ENCODE data around the gene USP54. TPM values are rescaled to one million over a fixed set of nuclear protein-coding genes. Genes with fewer than 3 reads are reported as not detected.
A peak's percentile ranks its signal among the peaks of the same experiment; 100 is the strongest.

The USP54 gene
- total and polyA plus RNA-seq, 2 of the 13 experiments (the other 11 are each of a cell fraction or from before 2014, with no cell fraction given): 18.1 to 25.0 TPM

GRCh38 chr10:73625884-73626752 is 35.0 kb upstream of the USP54 start (continued):
- TF ChIP-seq MATR3 (CRISPR knock-in tag; IDR thresholded peaks at IDR 0.05) (no peak), CEBPB (IDR thresholded peaks at IDR 0.05; ENCODE audit: borderline replicate concordance, low read depth, low read length) (no peak), ZNF549 (CRISPR knock-in tag; IDR thresholded peaks at IDR 0.05) (no peak), ZNF362 (CRISPR knock-in tag; IDR thresholded peaks at IDR 0.05; ENCODE audit: borderline replicate concordance) (peak; percentile 20; the same call in 1 of the 2 replicates), ZNF552 (CRISPR knock-in tag; IDR thresholded peaks at IDR 0.05; ENCODE audit: borderline replicate concordance) (no peak), MTF2 (CRISPR knock-in tag; IDR thresholded peaks at IDR 0.05; ENCODE audit: borderline replicate concordance) (no peak), GATAD2A (CRISPR knock-in tag; IDR thresholded peaks at IDR 0.05) (peak; percentile 90), ZNF503 (CRISPR knock-in tag; IDR thresholded peaks at IDR 0.05) (no peak), RXRB (CRISPR knock-in tag; IDR thresholded peaks at IDR 0.05; ENCODE audit: borderline replicate concordance) (peak; percentile 22; the same call in 1 of the 2 replicates), CREB3 (CRISPR knock-in tag; IDR thresholded peaks at IDR 0.05) (no peak), E2F2 (CRISPR knock-in tag; IDR thresholded peaks at IDR 0.05; ENCODE audit: borderline replicate concordance) (no peak), IKZF5 (CRISPR knock-in tag; IDR thresholded peaks at IDR 0.05) (0 out of 2 replicates have a peak, but pooled peaks have one; percentile 69), ZNF543 (CRISPR knock-in tag; IDR thresholded peaks at IDR 0.05) (no peak), PBX3 (CRISPR knock-in tag; IDR thresholded peaks at IDR 0.05; ENCODE audit: borderline replicate concordance) (no peak), EP300 (IDR thresholded peaks at IDR 0.05; ENCODE audit: low read depth in 2 of 2, low read length in 2 of 2) (no peak; a peak in 1 of 4 replicates), EP300 (CRISPR knock-in tag; IDR thresholded peaks at IDR 0.05; ENCODE audit: borderline replicate concordance) (no peak), MZF1 (CRISPR knock-in tag; IDR thresholded peaks at IDR 0.05; ENCODE audit: borderline replicate concordance) (no peak), HNF1B (CRISPR knock-in tag; IDR thresholded peaks at IDR 0.05) (peak; percentile 62), ZNF788 (CRISPR knock-in tag; IDR thresholded peaks at IDR 0.05; ENCODE audit: borderline replicate concordance) (peak; percentile 63; the same call in 1 of the 2 replicates)
